MCF 10A (cell line): Measurements from ENCODE around the gene ABCD4. TPM values are rescaled to one million over a fixed set of nuclear protein-coding genes. Genes with fewer than 3 reads are reported as not detected.

ENCODE experiments used
- BruUV-seq: library from RNA; stranded (reverse); fragments of 400-500 nt; replicated peaks from 2 replicates; lab custom pipeline; 2021; lab: Mats Ljungman, UMichigan
- CTCF ChIA-PET: fragments of 300-600 bp; sonication (Branson Sonifier 250); formaldehyde crosslinking; extraction: SDS; loops from one replicate; lab custom pipeline; 2021; ENCODE audit warnings: antibody characterized with exemption, inconsistent platforms; lab: Yijun Ruan, JAX
- POLR2A ChIA-PET: fragments of 300-600, 350-650 bp; sonication (Branson Sonifier 250); formaldehyde crosslinking; extraction: SDS; loops from one replicate; lab custom pipeline; 2020; ENCODE audit warnings: antibody characterized with exemption, inconsistent platforms; lab: Yijun Ruan, JAX
- DNase-seq: peaks from one replicate; pipeline ENCODE4 v3.0.0-alpha.2; 2018; ENCODE audit not compliant: unreplicated experiment
- H3K27ac Mint-ChIP-seq: one replicate; pipeline ENCODE4 v1.8.0; 2022; ENCODE audit warnings: mild to moderate bottlenecking, low read depth, mixed read lengths; ENCODE audit not compliant: unreplicated experiment
- H3K27me3 Mint-ChIP-seq: one replicate; pipeline ENCODE4 v1.8.0; 2022; ENCODE audit warnings: mixed read lengths; ENCODE audit not compliant: insufficient read depth, unreplicated experiment
- H3K36me3 Mint-ChIP-seq: one replicate; pipeline ENCODE4 v1.8.0; 2022; ENCODE audit warnings: mild to moderate bottlenecking, moderate library complexity, mixed read lengths; ENCODE audit not compliant: insufficient read depth, unreplicated experiment
- H3K4me1 Mint-ChIP-seq: one replicate; pipeline ENCODE4 v1.8.0; 2022; ENCODE audit warnings: mixed read lengths; ENCODE audit not compliant: insufficient read depth, unreplicated experiment
- H3K4me3 Mint-ChIP-seq: one replicate; pipeline ENCODE4 v1.8.0; 2022; ENCODE audit warnings: mild to moderate bottlenecking, moderate library complexity, mixed read lengths; ENCODE audit not compliant: unreplicated experiment
- H3K9me3 Mint-ChIP-seq: one replicate; pipeline ENCODE4 v1.8.0; 2022; ENCODE audit warnings: mixed read lengths; ENCODE audit not compliant: unreplicated experiment
- CTCF ChIP-seq: fragments of 200-600 bp; IDR thresholded peaks from one replicate; pipeline ENCODE4 v1.8.0; 2022; ENCODE audit warnings: antibody characterized with exemption, mild to moderate bottlenecking; ENCODE audit not compliant: unreplicated experiment
- intact Hi-C: fragments of 100-400 bp; cut with micrococcal nuclease; formaldehyde crosslinking; loops from 2 replicates; pipeline ENCODE4 v1.14.1; 2022
- total RNA-seq: library from RNA; stranded (reverse); gene quantifications from 2 replicates; pipeline ENCODE4 v1.2.3, GENCODE V29; 2022

The ABCD4 gene
- total RNA-seq, 1 experiment from 2014 or later = 26.6 TPM

- CTCF ChIA-PET = interaction anchor here (0.5 to 6.6 kb wide), 12 partner anchors 9 to 1291 kb away, joined by 3 to 55 read pairs (median 6); partner anchors contain the start of genes ABCD4 and VSX2
- H3K4me3 Mint-ChIP-seq = peak overlapping the region; percentile 61
- no peak overlapping the region for H3K27ac Mint-ChIP-seq
- POLR2A ChIA-PET = interaction anchor here (1.2 kb wide), 1 partner anchor 44 kb away, joined by 5 read pairs; the partner anchor contains the start of gene ABCD4
- no peaks in the 10 kb centered on the region for H3K36me3 Mint-ChIP-seq
- no TSS peak for BruUV-seq
- H3K4me1 Mint-ChIP-seq = peaks cover 10% of the 10 kb centered on the region
- H3K27me3 Mint-ChIP-seq = no peaks in the 10 kb centered on the region
- intact Hi-C loops = loop anchor here (1.0 kb wide), 1 partner anchor 147 kb away; no protein-coding TSS in a partner anchor
- DNase-seq = no peak
- H3K9me3 Mint-ChIP-seq = no peaks in the 10 kb centered on the region
- TF ChIP-seq CTCF = no peak
Measured at GRCh38 chr14:74257941-74258763, 44.6 kb downstream of the ABCD4 start.

GRCh38 chr14:74257078-74257940 is 45.4 kb downstream of the ABCD4 start:
- Mint-ChIP-seq H3K36me3 (no peaks in the 10 kb centered on the region), H3K27ac (no peak overlapping the region), H3K27me3 (no peaks in the 10 kb centered on the region), H3K4me1 (peaks cover 10% of the 10 kb centered on the region), H3K4me3 (peak overlapping the region; percentile 61), H3K9me3 (no peaks in the 10 kb centered on the region)
- CTCF ChIA-PET = interaction anchor here (0.6 to 6.6 kb wide), 36 partner anchors 9 to 1421 kb away, joined by 3 to 55 read pairs (median 4); partner anchors contain the start of genes ABCD4 and VSX2
- POLR2A ChIA-PET = interaction anchor here (1.2 kb wide), 1 partner anchor 45 kb away, joined by 5 read pairs; the partner anchor contains the start of gene ABCD4
- DNase-seq = peak; percentile 31
- intact Hi-C loops = loop anchor here (1.0 kb wide), 1 partner anchor 146 kb away; no protein-coding TSS in a partner anchor
- BruUV-seq = no TSS peak
- peak; percentile 96 for TF ChIP-seq CTCF

- TF ChIP-seq CTCF = no peak
- POLR2A ChIA-PET = no interaction called here
- no peak for DNase-seq
- no peaks in the 10 kb centered on the region for H3K9me3 Mint-ChIP-seq
- intact Hi-C loops = no loop called here
- H3K27ac Mint-ChIP-seq = no peak overlapping the region
- peaks cover 4% of the 10 kb centered on the region for H3K36me3 Mint-ChIP-seq
- H3K27me3 Mint-ChIP-seq = no peaks in the 10 kb centered on the region
- no TSS peak for BruUV-seq
- peaks cover 6% of the 10 kb centered on the region for H3K4me1 Mint-ChIP-seq
- H3K4me3 Mint-ChIP-seq = no peak overlapping the region
- CTCF ChIA-PET = interaction anchor here (0.7 to 6.6 kb wide), 3 partner anchors 12 to 144 kb away, joined by 3 to 55 read pairs (median 3); no protein-coding TSS in a partner anchor
Measured at GRCh38 chr14:74255281-74255680, 47.5 kb downstream of the ABCD4 start.
